ENCODE measurements around the gene DDX1.

DNA sequence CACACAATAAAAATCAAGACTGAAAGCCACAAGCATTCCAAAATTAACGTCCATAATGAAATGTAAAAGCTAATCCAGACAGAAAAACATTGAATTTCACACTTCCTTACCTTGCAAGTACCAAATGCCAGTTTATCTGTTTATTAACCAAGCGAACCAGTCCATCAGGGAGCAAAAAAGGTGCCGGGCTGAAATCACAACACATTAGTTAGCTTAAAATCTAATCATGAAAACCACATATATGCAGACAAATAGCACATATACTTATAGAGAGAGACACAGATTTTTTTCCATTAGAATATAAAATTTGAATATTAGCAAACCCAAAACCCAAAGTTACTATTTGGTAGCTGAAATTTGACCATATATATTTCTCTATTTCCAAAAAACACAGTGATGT is 37.7 kb upstream of the DDX1 start:
- TF ChIP-seq, protein P1, sequence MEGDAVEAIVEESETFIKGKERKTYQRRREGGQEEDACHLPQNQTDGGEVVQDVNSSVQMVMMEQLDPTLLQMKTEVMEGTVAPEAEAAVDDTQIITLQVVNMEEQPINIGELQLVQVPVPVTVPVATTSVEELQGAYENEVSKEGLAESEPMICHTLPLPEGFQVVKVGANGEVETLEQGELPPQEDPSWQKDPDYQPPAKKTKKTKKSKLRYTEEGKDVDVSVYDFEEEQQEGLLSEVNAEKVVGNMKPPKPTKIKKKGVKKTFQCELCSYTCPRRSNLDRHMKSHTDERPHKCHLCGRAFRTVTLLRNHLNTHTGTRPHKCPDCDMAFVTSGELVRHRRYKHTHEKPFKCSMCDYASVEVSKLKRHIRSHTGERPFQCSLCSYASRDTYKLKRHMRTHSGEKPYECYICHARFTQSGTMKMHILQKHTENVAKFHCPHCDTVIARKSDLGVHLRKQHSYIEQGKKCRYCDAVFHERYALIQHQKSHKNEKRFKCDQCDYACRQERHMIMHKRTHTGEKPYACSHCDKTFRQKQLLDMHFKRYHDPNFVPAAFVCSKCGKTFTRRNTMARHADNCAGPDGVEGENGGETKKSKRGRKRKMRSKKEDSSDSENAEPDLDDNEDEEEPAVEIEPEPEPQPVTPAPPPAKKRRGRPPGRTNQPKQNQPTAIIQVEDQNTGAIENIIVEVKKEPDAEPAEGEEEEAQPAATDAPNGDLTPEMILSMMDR (IDR thresholded peaks at IDR 0.05 in 2 of 3, conservative IDR thresholded peaks at IDR 0.05 in 1 of 3; ENCODE audit: control insufficient read depth in 2 of 3, extremely low read depth in 1 of 3, insufficient read depth in 1 of 3, low read depth in 3 of 3, low read length in 3 of 3), result no peak
- TF ChIP-seq NRF1 (conservative IDR thresholded peaks at IDR 0.05; ENCODE audit: low read depth, low read length) (no peak), POLR2A (IDR thresholded peaks at IDR 0.05; ENCODE audit: low read depth, low read length) (no peak), SUZ12 (IDR thresholded peaks at IDR 0.05; ENCODE audit: unreplicated experiment) (no peak), POU2F2 (IDR thresholded peaks at IDR 0.05; ENCODE audit: borderline replicate concordance, low read depth, low read length) (no peak), STAT3 (IDR thresholded peaks at IDR 0.05; ENCODE audit: low read depth, low read length) (no peak), CHD1 (IDR thresholded peaks at IDR 0.05; ENCODE audit: low read depth, low read length) (no peak), NFYB (IDR thresholded peaks at IDR 0.05; ENCODE audit: insufficient read depth, low read depth, low read length) (no peak)
- TF ChIP-seq, protein P2, sequence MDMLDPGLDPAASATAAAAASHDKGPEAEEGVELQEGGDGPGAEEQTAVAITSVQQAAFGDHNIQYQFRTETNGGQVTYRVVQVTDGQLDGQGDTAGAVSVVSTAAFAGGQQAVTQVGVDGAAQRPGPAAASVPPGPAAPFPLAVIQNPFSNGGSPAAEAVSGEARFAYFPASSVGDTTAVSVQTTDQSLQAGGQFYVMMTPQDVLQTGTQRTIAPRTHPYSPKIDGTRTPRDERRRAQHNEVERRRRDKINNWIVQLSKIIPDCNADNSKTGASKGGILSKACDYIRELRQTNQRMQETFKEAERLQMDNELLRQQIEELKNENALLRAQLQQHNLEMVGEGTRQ (IDR thresholded peaks at IDR 0.05; ENCODE audit: borderline replicate concordance, low read depth, low read length), result no peak
